Suprapubic skin (tissue), 4 donors: Measurements from ENCODE around the gene CERS6. TPM values are rescaled to one million over a fixed set of nuclear protein-coding genes. Genes with fewer than 3 reads are reported as not detected.

Experiments
- DNase-seq, 2 donors: peaks; one replicate each; pipeline ENCODE4 v3.0.0-alpha.2; 2019; ENCODE audit warnings: low spot score in 2 of 2
- H3K27ac ChIP-seq: fragments of 200-600 bp; sonication (generic); one replicate; pipeline ENCODE4 v1.5.1; 2019
- H3K27me3 ChIP-seq: fragments of 200-600 bp; sonication (generic); one replicate; pipeline ENCODE4 v1.5.1; 2019
- H3K36me3 ChIP-seq: fragments of 200-600 bp; sonication (generic); one replicate; pipeline ENCODE4 v1.5.1; 2019
- H3K4me1 ChIP-seq: fragments of 200-600 bp; sonication (generic); one replicate; pipeline ENCODE4 v1.5.1; 2019
- H3K4me3 ChIP-seq: fragments of 200-600 bp; sonication (generic); one replicate; pipeline ENCODE4 v1.5.1; 2019; ENCODE audit warnings: mild to moderate bottlenecking
- H3K9me3 ChIP-seq: fragments of 200-600 bp; sonication (generic); one replicate; pipeline ENCODE4 v1.5.1; 2019
- CTCF ChIP-seq, 2 donors: fragments of 200-600 bp in 1 of 2; fragments of 450-650 bp in 1 of 2; sonication (generic) in 1 of 2; IDR thresholded peaks; one replicate each; pipeline ENCODE4 v1.5.1; 2016 to 2019; ENCODE audit warnings: antibody characterized with exemption in 2 of 2, mild to moderate bottlenecking in 1 of 2, moderate library complexity in 1 of 2
- EP300 ChIP-seq: sonication (generic); formaldehyde crosslinking; IDR thresholded peaks from one replicate; pipeline ENCODE4 v1.6.1; 2017; ENCODE audit warnings: antibody characterized with exemption
- POLR2A ChIP-seq, 2 donors: fragments of 450-650 bp; IDR thresholded peaks; one replicate each; pipeline ENCODE4 v1.6.1; 2017; ENCODE audit warnings: antibody characterized with exemption in 2 of 2, mild to moderate bottlenecking in 2 of 2, moderate library complexity in 2 of 2
- POLR2AphosphoS5 ChIP-seq, 3 donors: sonication (generic); formaldehyde crosslinking; IDR thresholded peaks; one replicate each; pipeline ENCODE4 v1.6.1; 2017; ENCODE audit warnings: antibody characterized with exemption in 3 of 3
- WGBS: methylation state at CpG from one replicate; pipeline ENCODE4 v1.1.5; 2018; 5-methylcytosine and 5-hydroxymethylcytosine counted together
- total RNA-seq, 4 donors: library from RNA; depleted of rRNA; stranded (reverse); fragments of >200 nt; gene quantifications; one replicate each; pipeline ENCODE4 v1.1.0, GENCODE V29; 2016

Gene CERS6
- total RNA-seq, 4 donors from 2014 or later: 68.7 to 83.3 (median 77.0) TPM

DNA sequence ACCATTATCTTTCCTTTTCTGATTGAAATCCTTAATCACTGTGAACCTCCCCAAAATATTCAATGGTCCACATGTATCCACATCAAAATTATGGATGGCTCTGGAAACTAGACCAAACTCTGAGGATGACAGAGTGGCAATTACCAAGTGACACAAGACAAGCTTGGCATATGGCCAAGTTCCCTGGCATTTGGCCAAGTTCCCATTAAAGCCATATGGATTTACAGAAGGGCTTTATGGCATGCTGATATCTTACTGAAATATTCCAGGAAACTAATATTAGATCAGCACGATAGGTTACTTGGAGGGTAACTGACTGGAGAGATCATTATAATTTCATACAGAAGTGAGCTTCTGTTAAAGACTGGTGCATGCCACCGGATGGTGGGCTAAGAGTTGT is 21.9 kb upstream of the CERS6 start:
- no peaks in the 10 kb centered on the region for H3K9me3 ChIP-seq
- peaks cover 3% of the 10 kb centered on the region for H3K4me1 ChIP-seq
- 61% methylated on average over 2 of the region's 2 CpGs for WGBS
- H3K4me3 ChIP-seq: no peak overlapping the region
- DNase-seq: no peak
- H3K27me3 ChIP-seq: no peaks in the 10 kb centered on the region
- TF ChIP-seq CTCF (IDR thresholded peaks at IDR 0.05): no peak
- no peak for TF ChIP-seq EP300
- no peak for TF ChIP-seq POLR2AphosphoS5 (IDR thresholded peaks at IDR 0.05)
- TF ChIP-seq POLR2A (IDR thresholded peaks at IDR 0.05): no peak
- no peaks in the 10 kb centered on the region for H3K36me3 ChIP-seq
- H3K27ac ChIP-seq: no peak overlapping the region

GRCh38 chr2:168436840-168437239 is 19.2 kb upstream of the CERS6 start:
- H3K9me3 ChIP-seq: no peaks in the 10 kb centered on the region
- H3K36me3 ChIP-seq: no peaks in the 10 kb centered on the region
- H3K4me3 ChIP-seq: no peak overlapping the region
- DNase-seq: no peak
- H3K27me3 ChIP-seq: no peaks in the 10 kb centered on the region
- TF ChIP-seq CTCF (IDR thresholded peaks at IDR 0.05) (no peak), POLR2A (IDR thresholded peaks at IDR 0.05) (no peak), EP300 (no peak), POLR2AphosphoS5 (IDR thresholded peaks at IDR 0.05) (no peak)
- no peak overlapping the region for H3K27ac ChIP-seq
- peaks cover 3% of the 10 kb centered on the region for H3K4me1 ChIP-seq

DNA sequence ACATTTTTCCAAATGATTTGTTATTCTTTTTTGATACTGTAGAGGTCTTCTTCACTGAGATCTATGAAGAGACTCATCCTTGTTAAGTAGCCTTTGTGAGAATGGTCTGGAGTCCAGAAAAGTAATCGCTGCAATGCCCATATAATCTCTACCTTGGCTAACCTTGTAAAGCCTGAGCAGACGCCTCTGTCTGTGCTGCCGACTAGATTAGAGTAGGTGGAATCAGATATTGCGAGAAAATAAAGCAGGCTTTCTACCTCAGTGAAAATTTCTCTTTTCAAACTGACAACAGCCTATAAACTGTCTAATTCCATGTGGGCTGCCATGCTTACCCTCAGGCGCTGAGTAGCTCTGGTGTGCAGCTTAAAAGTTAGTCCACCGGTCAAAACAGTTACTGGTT is 17.5 kb upstream of the CERS6 start:
- Histone ChIP-seq H3K27me3 (no peaks in the 10 kb centered on the region), H3K4me1 (peaks cover 3% of the 10 kb centered on the region), H3K9me3 (no peaks in the 10 kb centered on the region), H3K27ac (no peak overlapping the region), H3K36me3 (no peaks in the 10 kb centered on the region), H3K4me3 (no peak overlapping the region)
- WGBS: 96% methylated on average over 6 of the region's 6 CpGs
- TF ChIP-seq POLR2A (IDR thresholded peaks at IDR 0.05): no peak
- no peak for TF ChIP-seq EP300
- TF ChIP-seq CTCF (IDR thresholded peaks at IDR 0.05): no peak
- no peak for TF ChIP-seq POLR2AphosphoS5 (IDR thresholded peaks at IDR 0.05)
- DNase-seq: no peak

DNA sequence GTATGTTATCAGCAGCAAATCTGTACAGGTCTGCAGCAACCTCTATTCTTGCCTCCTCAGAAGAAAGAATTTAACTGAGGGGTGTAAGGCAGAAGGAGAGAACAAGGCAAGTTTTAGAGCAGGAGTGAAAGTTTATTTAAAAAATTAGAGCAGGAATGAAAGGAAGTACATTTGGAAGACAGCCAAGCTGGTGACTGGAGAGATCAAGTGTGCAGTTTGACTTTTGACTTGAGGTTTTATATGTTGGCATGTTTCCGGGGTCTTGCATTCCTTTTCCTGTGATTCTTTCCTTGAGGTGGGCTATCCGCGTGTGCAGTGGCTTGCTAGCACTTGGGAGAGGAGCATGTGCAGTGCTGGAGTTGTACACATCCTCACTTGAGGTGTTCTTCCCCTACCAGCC is 16.5 kb upstream of the CERS6 start:
- no peak overlapping the region for H3K27ac ChIP-seq
- H3K4me1 ChIP-seq: no peaks in the 10 kb centered on the region
- H3K27me3 ChIP-seq: no peaks in the 10 kb centered on the region
- no peaks in the 10 kb centered on the region for H3K9me3 ChIP-seq
- WGBS: 43% methylated on average over 3 of the region's 3 CpGs
- H3K4me3 ChIP-seq: no peak overlapping the region
- no peaks in the 10 kb centered on the region for H3K36me3 ChIP-seq
- no peak for TF ChIP-seq EP300
- TF ChIP-seq CTCF (IDR thresholded peaks at IDR 0.05): no peak
- DNase-seq: no peak

DNA sequence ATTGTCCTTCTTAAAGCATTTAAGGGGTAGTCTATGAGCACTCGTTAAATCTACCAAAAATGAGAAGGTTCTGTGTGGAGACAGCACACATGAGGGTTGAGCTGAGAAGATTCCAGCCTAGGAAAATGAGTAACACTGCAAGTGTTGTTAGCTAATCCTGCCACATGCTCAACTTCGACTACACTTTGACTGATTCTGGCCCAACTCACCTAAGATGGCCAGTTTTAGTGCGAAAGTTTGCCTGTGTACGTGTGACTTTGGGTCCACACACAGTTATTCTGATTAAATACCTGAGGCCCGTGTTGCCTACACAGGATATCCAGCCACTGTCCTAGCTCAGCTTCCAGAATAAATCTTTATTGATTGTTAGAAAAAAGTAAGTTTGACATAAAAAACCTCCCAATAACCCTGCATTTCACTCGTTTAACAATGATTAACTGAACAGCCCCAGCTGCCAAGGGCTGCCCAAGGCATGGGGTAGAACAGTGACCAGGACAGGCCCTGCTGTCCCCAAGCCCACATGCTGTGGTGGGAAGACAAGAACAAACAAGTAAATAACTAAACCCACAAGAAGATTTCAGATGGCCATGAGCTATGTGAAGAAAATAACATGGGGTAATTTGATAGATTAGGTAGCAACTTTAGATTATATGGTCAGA is 14.7 kb upstream of the CERS6 start:
- no peaks in the 10 kb centered on the region for H3K9me3 ChIP-seq
- H3K36me3 ChIP-seq: no peaks in the 10 kb centered on the region
- 86% methylated on average over 6 of the region's 6 CpGs for WGBS
- DNase-seq: no peak
- no peak for TF ChIP-seq POLR2AphosphoS5 (IDR thresholded peaks at IDR 0.05)
- TF ChIP-seq CTCF (IDR thresholded peaks at IDR 0.05): no peak
- TF ChIP-seq POLR2A (IDR thresholded peaks at IDR 0.05): no peak
- no peak for TF ChIP-seq EP300
- no peaks in the 10 kb centered on the region for H3K4me1 ChIP-seq
- H3K27me3 ChIP-seq: no peaks in the 10 kb centered on the region
- H3K27ac ChIP-seq: no peak overlapping the region
- H3K4me3 ChIP-seq: no peak overlapping the region
